ENCODE results near the gene DCBLD2.
"Not testable (repeated sequence)": the region's sequence is repeated elsewhere in the genome, so short reads cannot be mapped to it uniquely, and the experiment has no call there.

The DCBLD2 gene

DNA sequence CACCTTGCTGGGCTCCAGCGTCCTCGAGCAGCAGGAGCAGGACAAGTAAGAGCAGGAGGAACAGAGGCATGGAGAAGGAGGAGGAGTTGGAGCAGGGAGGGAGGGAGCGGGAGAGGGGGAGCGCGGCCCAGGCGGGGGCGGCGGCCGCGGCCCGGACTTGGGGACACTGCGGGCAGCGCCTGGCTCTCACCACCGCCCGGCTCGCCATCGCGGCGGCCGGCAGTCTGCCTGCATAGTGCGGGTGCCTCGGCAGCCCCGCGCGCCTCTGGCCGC, 440 bp downstream of the DCBLD2 start:
- H3K27ac Mint-ChIP-seq, result no peak overlapping the region
- no peaks in the 10 kb centered on the region for H3K9me3 Mint-ChIP-seq
- DNase-seq, result no peak
- peaks cover 24% of the 10 kb centered on the region for H3K4me1 Mint-ChIP-seq (ENCODE audit: low read depth)
- peaks cover 23% of the 10 kb centered on the region for H3K27me3 Mint-ChIP-seq
- peak overlapping the region; percentile 84 for H3K4me3 Mint-ChIP-seq
- no peaks in the 10 kb centered on the region for H3K36me3 Mint-ChIP-seq (ENCODE audit: low read depth)

DNA sequence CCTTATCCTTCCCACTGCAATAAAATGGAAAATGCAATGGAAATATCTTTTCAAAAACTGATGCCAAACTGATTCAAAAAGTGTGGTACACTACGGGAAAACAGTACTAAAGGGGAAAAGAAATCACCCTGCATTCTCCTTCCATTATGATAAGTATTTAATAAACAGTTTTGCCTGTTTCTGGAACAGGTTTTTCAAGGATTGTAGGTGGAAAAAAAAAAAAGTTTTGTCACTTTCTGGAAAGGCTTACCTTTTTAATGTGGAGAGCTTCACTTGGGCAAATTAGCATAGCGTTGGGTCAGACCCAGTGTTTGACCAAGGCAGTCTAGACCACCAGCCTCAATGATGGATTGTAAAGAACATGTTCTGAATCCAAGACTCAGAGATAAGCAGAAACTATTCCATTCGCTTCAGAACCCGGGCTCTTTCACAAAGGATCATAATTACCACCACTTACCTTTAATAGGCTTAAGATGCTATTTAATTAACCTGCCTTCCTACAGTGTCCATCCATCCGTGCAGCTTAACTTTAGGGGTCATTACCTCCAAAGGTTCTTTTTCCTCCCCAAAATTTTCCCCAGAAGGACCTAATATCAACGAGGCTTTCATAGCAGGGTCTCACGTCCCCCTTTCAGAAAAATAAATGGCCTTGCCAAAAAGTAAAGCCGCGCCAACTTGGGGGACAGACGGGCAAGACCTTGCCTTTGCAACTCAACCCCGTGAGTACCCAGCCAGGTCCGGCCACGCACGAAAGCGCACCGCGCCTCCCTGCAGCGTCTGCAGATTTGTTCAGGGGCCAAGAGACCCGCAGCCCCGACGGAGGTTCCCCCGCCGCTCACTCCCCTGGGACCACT, 1.0 kb downstream of the DCBLD2 start:
- H3K36me3 Mint-ChIP-seq (ENCODE audit: low read depth), result no peaks in the 10 kb centered on the region
- no peaks in the 10 kb centered on the region for H3K9me3 Mint-ChIP-seq
- DNase-seq, result no peak
- H3K27me3 Mint-ChIP-seq, result peaks cover 23% of the 10 kb centered on the region
- H3K27ac Mint-ChIP-seq, result no peak overlapping the region
- peak overlapping the region; percentile 84 for H3K4me3 Mint-ChIP-seq
- H3K4me1 Mint-ChIP-seq (ENCODE audit: low read depth), result peaks cover 24% of the 10 kb centered on the region

DNA sequence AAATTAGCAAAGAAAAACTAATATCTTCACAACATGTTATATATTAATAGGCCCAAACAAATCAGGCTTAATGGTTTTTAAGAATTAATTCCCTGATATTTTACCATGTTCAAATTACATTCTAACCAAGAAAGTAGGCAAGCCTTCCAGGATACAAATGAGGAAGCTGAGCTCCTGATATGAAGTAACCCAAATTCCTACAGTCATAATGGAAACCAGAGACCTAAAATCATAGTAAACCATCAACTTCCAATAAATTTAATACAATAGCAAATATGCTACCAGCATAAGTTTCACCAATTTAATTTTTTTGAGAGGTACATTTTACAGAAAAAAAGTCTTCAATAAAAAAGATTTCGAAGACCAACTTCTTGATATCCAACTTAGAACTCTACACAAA, 3.8 kb downstream of the DCBLD2 start:
- DNase-seq, result no peak

DNA sequence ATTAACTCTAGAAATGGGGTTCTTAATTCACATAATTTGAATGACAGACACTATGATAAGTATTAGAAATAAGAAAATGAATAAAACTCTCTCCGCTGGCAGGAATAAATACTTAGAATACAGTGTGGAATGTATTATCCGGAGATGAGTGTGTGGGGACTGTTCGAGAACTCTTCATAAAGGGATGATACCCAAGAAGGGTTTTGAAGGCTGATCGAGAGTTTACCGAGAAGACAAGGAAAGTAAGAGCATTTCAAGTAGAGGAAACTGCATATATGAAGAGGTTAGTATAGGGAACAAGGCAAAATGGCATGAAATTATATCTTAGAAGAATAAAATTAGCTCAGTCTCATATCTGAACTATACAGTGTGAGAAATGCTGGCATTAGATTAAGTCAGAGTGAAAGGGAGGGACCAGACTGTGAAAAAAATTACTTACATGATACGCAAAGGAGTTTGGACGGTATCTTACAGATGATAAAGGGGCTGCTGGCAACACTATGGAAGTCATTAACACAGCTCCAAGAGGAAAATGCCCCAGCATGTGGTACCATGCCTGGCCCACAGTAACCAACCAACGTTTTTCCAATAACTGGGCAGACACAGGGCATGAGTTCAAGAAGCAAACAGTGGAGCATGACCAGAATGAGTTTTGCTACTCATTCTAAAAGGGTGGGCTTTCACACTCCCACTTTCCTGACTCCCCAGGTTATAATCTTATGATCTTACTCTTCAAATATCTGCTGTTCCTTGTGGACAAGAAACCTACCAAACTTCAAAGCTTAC, 6.5 kb downstream of the DCBLD2 start:
- no peak for DNase-seq
- Mint-ChIP-seq H3K27ac (no peak overlapping the region), H3K36me3 (ENCODE audit: low read depth) (no peaks in the 10 kb centered on the region), H3K4me1 (ENCODE audit: low read depth) (peaks cover 5% of the 10 kb centered on the region), H3K27me3 (peaks cover 7% of the 10 kb centered on the region), H3K4me3 (no peak overlapping the region), H3K9me3 (no peaks in the 10 kb centered on the region)

More for the DNA sequence above, 3.8 kb downstream of the DCBLD2 start:
- H3K27me3 Mint-ChIP-seq, result peaks cover 17% of the 10 kb centered on the region
- no peak overlapping the region for H3K4me3 Mint-ChIP-seq
- H3K4me1 Mint-ChIP-seq (ENCODE audit: low read depth), result peaks cover 23% of the 10 kb centered on the region
- no peaks in the 10 kb centered on the region for H3K9me3 Mint-ChIP-seq
- no peak overlapping the region for H3K27ac Mint-ChIP-seq
- no peaks in the 10 kb centered on the region for H3K36me3 Mint-ChIP-seq (ENCODE audit: low read depth)

DNA sequence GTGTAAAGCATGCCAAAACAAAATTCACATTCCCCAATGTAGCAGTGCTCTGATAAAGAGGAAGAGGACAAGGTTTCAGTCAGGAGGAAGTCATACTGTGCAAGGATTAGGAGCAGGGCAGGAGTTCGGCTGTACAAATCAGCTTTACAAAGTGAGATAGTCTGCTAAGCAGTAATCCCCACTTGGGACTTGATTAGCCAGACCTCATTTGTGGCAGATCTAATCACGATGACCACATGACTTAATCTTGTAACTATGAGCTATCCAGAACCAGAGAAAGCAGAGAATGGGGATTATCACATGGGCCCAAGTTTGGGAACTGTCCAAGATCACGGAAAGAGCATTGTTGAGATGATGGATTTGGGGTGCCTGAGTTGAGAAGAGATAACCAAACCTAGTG, 7.8 kb downstream of the DCBLD2 start:
- H3K4me3 Mint-ChIP-seq, result no peak overlapping the region
- no peaks in the 10 kb centered on the region for H3K27me3 Mint-ChIP-seq
- H3K4me1 Mint-ChIP-seq (ENCODE audit: low read depth), result no peaks in the 10 kb centered on the region
- DNase-seq, result no peak
- no peaks in the 10 kb centered on the region for H3K9me3 Mint-ChIP-seq
- no peak overlapping the region for H3K27ac Mint-ChIP-seq
- no peaks in the 10 kb centered on the region for H3K36me3 Mint-ChIP-seq (ENCODE audit: low read depth)

DNA sequence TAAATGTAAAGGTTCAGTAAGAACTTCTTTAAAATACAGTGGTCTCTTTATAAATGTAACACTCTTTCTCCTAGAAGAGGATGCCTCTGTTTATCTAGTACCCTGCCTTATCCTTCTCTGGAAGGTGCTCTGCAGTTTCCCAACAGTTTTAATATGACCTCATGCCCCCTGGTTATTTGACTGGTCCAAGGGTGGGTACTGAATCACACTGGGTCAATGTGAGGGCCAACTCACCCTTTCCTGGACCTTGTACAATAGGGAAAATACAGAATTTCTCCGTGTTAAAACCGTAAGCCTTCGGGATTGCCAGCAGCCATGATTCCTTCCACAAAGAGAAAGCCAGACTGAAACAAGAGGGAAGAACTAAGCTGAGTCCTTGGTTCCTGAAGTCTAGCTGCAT, 9.2 kb downstream of the DCBLD2 start:
- Mint-ChIP-seq H3K36me3 (ENCODE audit: low read depth) (no peaks in the 10 kb centered on the region), H3K4me3 (no peak overlapping the region), H3K27me3 (no peaks in the 10 kb centered on the region), H3K27ac (no peak overlapping the region), H3K9me3 (no peaks in the 10 kb centered on the region), H3K4me1 (ENCODE audit: low read depth) (no peaks in the 10 kb centered on the region)
- no peak for DNase-seq

DNA sequence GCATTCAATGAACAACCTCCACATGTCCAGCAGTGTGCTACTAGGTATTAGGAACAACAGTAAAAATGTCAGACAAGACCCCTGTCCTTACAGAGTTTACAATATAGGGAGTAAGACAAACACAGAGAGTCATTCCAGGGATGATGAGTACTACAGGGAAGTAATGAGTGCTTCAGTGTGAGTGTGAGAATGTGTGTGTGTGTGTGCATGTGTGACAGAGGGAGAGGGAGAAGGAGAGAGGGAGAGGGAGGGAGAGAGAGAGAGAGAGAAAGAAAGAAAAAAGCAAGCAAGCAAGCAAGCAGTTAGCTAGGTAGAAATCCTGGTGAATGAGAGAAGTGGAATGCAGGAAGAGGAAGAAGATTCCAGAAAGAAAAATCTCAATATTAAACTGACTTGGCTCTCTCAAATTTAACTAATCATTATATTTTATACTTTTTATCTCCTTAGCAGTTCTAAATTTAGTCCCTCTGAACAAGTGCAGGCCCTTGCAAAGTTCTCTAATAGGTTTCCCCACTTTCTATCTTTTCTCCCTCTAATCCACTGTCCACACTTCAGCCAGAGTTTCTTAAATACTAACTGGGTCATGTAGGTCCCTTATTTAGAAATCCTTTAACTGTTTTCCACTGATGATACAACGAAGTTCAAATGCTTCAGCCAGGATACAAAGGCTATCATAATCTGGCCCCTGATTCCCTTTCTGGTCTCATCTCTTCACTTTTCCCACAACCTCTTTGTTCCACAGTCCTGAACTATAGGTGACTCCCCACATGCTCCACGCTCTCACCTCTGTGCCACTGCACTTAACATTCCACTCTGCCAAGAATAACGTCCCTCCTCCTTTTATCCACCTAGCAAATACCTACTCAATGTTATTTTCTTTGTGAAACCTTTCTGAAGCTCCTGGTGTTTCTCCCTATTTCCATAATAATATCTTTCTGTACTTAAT, 10.3 kb downstream of the DCBLD2 start:
- DNase-seq, result no peak
- Mint-ChIP-seq H3K4me1 (ENCODE audit: low read depth) (no peaks in the 10 kb centered on the region), H3K9me3 (no peaks in the 10 kb centered on the region)

DNA sequence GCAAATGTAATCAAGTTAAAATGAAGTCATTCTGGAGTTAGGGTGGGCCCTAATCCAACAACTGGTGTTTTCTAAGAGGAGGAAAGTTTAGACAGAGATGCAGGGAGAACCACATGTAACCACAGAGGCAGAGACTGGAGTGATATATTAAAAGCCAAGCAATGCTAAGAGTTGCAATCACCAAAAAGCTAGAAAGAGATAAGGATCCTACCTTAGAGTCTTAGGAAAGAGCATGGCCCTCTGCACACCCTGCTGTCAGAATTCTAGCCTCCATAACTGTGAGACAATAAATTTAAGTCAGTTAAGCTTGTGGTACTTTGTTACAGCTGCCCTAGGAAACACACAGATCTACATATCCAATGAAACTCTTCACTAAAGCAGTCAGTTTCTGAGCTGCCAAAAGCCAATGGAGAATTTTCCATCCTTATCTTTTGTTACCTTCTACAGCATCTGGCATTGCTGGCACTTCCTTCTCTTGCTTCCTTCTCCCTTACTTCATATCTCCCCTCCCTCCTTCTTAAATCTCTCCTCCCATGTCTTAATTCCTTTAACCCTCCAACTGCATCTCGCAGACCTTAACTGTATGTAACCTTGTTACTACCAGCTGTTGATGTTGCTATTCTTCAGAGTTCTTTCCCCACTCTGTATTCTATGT, 11.2 kb downstream of the DCBLD2 start:
- no peak for DNase-seq
- Mint-ChIP-seq H3K4me1 (ENCODE audit: low read depth) (no peaks in the 10 kb centered on the region), H3K4me3 (no peak overlapping the region), H3K36me3 (ENCODE audit: low read depth) (no peaks in the 10 kb centered on the region), H3K27me3 (no peaks in the 10 kb centered on the region), H3K27ac (no peak overlapping the region), H3K9me3 (no peaks in the 10 kb centered on the region)

More for the DNA sequence above, 10.3 kb downstream of the DCBLD2 start:
- no peaks in the 10 kb centered on the region for H3K36me3 Mint-ChIP-seq (ENCODE audit: low read depth)
- H3K4me3 Mint-ChIP-seq, result no peak overlapping the region
- no peak overlapping the region for H3K27ac Mint-ChIP-seq
- H3K27me3 Mint-ChIP-seq, result no peaks in the 10 kb centered on the region

DNA sequence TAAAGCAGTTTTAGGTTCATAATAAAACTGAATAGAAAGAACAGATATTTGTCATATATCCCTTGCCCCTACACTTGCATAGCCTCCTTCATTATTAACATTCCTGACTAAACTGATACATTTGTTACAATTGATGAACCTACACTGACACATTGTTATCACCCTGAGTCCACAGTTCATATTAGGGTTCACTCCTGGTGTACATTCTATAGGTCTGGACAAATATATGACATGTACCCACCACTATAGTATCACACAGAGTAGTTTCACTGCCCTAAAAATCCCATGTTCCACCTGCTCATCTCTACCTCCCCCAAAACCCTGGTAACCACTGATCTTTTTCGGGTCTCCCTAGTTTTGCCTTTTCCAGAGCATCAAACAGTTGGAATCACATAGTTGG, 13.8 kb downstream of the DCBLD2 start:
- no peak for DNase-seq
- no peaks in the 10 kb centered on the region for H3K36me3 Mint-ChIP-seq (ENCODE audit: low read depth)
- H3K4me1 Mint-ChIP-seq (ENCODE audit: low read depth), result no peaks in the 10 kb centered on the region
- no peak overlapping the region for H3K27ac Mint-ChIP-seq
- no peaks in the 10 kb centered on the region for H3K27me3 Mint-ChIP-seq
- H3K4me3 Mint-ChIP-seq, result no peak overlapping the region
- no peaks in the 10 kb centered on the region for H3K9me3 Mint-ChIP-seq

DNA sequence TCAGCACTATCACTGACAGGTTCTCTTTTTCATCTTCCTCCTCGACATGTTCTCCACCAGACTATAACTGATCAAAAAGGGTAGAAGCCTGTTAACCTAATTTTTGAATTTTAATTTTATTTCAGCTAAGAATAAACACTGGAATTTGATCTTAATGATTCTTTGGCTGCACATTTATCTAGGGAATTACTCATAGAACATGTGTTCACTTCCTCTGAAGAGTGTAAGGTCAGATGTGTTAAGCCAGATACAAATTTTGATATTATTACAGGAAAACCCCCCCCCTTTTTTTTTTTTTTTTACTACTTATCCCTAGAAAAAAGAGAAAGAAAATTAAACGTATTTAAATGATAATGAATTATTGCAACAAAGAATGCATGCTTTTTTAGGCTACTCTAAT, 15.0 kb downstream of the DCBLD2 start:
- Mint-ChIP-seq H3K27me3 (no peaks in the 10 kb centered on the region), H3K4me1 (ENCODE audit: low read depth) (no peaks in the 10 kb centered on the region), H3K27ac (no peak overlapping the region), H3K36me3 (ENCODE audit: low read depth) (no peaks in the 10 kb centered on the region), H3K9me3 (no peaks in the 10 kb centered on the region), H3K4me3 (no peak overlapping the region)
- no peak for DNase-seq

DNA sequence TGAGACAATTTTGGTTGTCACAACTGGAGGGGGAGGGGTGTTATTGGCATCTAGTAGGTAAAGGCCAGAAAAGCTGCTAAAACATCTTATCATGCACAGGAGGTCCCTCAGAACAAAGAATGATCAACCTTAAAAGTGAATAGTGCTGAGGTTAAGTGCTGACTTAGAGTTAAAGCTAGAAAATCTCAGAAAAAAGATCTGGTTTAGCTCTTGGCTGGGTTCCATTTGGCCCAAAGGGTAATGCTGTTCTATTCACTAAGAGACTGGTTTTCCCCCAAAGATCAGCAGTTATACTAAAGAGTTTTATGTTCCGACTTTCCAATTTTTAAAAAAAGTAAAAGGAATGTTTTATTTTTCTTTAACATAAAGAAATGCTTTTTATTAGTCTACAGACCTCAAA, 15.6 kb downstream of the DCBLD2 start:
- no peaks in the 10 kb centered on the region for H3K4me1 Mint-ChIP-seq (ENCODE audit: low read depth)
- DNase-seq, result no peak

DNA sequence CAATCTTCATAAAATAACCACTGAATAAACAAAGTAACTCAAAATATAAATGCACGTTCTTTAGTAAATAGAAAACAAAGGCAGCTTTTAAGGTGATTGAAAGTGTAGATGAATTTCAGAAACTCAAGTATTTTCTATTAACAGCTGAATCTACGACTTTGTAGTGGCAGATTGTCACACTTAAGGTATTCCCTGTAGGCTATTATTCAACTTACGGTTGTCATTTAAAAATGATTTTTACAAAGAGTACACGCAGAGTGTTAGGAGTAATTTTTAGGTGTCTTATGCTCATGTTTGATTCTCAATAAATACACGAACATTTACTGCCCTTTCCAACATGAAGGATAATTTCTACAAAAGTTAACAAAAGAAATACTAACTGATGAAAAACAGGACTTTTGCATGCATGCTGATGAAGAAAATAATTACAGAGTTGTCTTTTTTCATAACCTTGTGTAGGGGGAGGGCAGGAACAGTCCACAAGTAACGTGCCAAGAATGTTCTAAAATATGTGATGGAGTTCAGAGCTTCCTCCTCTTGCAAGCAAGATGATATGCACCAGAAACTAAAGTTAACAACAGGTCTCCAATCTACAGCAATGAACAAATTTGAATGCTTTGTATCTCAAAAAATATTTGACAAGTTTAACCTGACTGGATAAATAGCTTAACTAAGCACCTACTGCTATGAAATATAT, 16.7 kb downstream of the DCBLD2 start:
- no peaks in the 10 kb centered on the region for H3K36me3 Mint-ChIP-seq (ENCODE audit: low read depth)

More for the DNA sequence above, 15.6 kb downstream of the DCBLD2 start:
- Mint-ChIP-seq H3K4me3 (no peak overlapping the region), H3K36me3 (ENCODE audit: low read depth) (no peaks in the 10 kb centered on the region), H3K27ac (no peak overlapping the region), H3K9me3 (no peaks in the 10 kb centered on the region), H3K27me3 (no peaks in the 10 kb centered on the region)

DNA sequence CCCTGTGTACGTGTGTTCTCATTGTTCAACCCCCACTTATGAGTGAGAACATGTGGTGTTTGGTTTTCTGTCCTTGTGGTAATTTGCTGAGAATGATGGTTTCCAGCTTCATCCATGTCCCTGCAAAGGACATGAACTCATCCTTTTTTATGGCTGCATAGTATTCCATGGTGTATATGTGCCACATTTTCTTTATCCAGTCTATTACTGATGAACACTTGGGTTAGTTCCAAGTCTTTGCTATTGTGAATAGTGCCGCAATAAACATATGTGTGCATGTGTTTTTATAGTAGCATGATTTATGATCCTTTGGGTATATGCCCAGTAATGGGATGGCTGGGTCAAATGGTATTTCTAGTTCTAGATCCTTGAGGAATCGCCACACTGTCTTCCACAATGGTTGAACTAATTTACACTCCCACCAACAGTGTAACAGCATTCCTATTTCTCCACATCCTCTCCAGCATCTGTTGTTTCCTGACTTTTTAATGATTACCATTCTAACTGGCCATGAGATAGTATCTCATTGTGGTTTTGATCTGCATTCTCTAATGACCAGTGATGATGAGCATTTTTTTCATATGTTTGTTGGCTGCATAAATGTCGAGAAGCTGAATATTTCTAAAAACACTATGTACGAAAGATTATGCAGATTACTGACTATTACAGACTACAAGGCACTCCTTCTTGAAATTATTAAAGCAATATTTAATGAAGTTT, 18.7 kb downstream of the DCBLD2 start:
- not testable (repeated sequence) for H3K9me3 Mint-ChIP-seq; DNase-seq; H3K27ac Mint-ChIP-seq; H3K27me3 Mint-ChIP-seq; H3K4me1 Mint-ChIP-seq (ENCODE audit: low read depth); H3K36me3 Mint-ChIP-seq (ENCODE audit: low read depth); H3K4me3 Mint-ChIP-seq

More for the DNA sequence above, 16.7 kb downstream of the DCBLD2 start:
- H3K9me3 Mint-ChIP-seq, result no peaks in the 10 kb centered on the region
- DNase-seq, result no peak
- no peak overlapping the region for H3K27ac Mint-ChIP-seq
- H3K4me1 Mint-ChIP-seq (ENCODE audit: low read depth), result no peaks in the 10 kb centered on the region
- H3K27me3 Mint-ChIP-seq, result no peaks in the 10 kb centered on the region
- H3K4me3 Mint-ChIP-seq, result no peak overlapping the region

Measured in activated T-cell treated with anti-CD3 and anti-CD28 coated beads, Interleukin-2, amount 50 U/mL, for 24 hours (primary cell).